ENCODE results near the gene EEIG1.

DNA sequence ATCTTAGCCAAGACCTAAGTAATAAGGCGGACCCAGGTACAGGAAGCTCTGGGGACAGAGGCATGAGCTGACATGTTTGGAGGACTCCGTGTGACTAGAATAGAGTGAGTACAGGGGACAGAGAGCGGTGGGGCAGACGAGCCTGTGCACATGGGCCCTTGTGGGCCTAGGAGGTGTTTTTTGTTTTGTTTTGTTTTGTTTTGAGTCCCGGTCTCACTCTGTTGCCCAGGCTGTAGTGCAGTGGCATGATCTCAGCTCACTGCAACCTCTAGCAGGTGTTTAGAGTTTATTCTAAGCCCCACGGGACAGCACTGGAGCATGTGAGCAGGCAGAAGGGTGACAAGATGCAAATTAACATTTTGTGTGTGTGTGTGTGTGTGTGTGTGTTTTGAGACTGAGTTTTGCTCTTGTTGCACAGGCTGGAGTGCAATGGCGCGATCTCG, 3.1 kb upstream of the EEIG1 start:
- TF ChIP-seq CTCF (conservative IDR thresholded peaks at IDR 0.05; ENCODE audit: low read depth in 2 of 2), result no peak
- no peak for TF ChIP-seq CREB1 (CRISPR knock-in tag; IDR thresholded peaks at IDR 0.05; ENCODE audit: low read depth)
- TF ChIP-seq POLR2AphosphoS5 (IDR thresholded peaks at IDR 0.05; ENCODE audit: low read depth), result no peak
- TF ChIP-seq JUNB (IDR thresholded peaks at IDR 0.05; ENCODE audit: unreplicated experiment), result no peak
- TF ChIP-seq EZH2 (IDR thresholded peaks at IDR 0.05; ENCODE audit: low read depth, unreplicated experiment), result no peak
- no peak for TF ChIP-seq EZH2phosphoT487 (IDR thresholded peaks at IDR 0.05; ENCODE audit: unreplicated experiment)
- TF ChIP-seq, protein P1, sequence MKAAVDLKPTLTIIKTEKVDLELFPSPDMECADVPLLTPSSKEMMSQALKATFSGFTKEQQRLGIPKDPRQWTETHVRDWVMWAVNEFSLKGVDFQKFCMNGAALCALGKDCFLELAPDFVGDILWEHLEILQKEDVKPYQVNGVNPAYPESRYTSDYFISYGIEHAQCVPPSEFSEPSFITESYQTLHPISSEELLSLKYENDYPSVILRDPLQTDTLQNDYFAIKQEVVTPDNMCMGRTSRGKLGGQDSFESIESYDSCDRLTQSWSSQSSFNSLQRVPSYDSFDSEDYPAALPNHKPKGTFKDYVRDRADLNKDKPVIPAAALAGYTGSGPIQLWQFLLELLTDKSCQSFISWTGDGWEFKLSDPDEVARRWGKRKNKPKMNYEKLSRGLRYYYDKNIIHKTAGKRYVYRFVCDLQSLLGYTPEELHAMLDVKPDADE (IDR thresholded peaks at IDR 0.05), result no peak
- TF ChIP-seq REST (IDR thresholded peaks at IDR 0.05; ENCODE audit: unreplicated experiment), result no peak
- TF ChIP-seq ZNF331 (CRISPR knock-in tag; IDR thresholded peaks at IDR 0.05; ENCODE audit: low read depth), result no peak
- no peak for TF ChIP-seq STAT1 (IDR thresholded peaks at IDR 0.05; ENCODE audit: unreplicated experiment)
- TF ChIP-seq ZNF114 (CRISPR knock-in tag; IDR thresholded peaks at IDR 0.05), result no peak
- TF ChIP-seq NANOG (IDR thresholded peaks at IDR 0.05; ENCODE audit: borderline replicate concordance), result no peak
